ENCODE measurements around the gene CD14. TPM values are rescaled to one million over a fixed set of nuclear protein-coding genes. Genes with fewer than 3 reads are reported as not detected.
"Not testable (repeated sequence)": the region's sequence is repeated elsewhere in the genome, so short reads cannot be mapped to it uniquely, and the experiment has no call there.

CD14 gene
- total and polyA plus RNA-seq, 2 donors: 57.6 to 60.6 TPM

- Histone ChIP-seq H3K36me3 (ENCODE audit: insufficient read depth) (no peaks in the 10 kb centered on the region), H3K4me1 (ENCODE audit: insufficient read depth) (no peaks in the 10 kb centered on the region), H3K4me3 (ENCODE audit: low read depth, low read length) (no peak overlapping the region), H3K27ac (ENCODE audit: low read depth) (no peak overlapping the region)
- WGBS: 82% methylated on average over 2 of the region's 2 CpGs
- no peak for DNase-seq (ENCODE audit: extremely low spot score)
Measured at GRCh38 chr5:140598836-140599235, 34.1 kb downstream of the CD14 start.

DNA sequence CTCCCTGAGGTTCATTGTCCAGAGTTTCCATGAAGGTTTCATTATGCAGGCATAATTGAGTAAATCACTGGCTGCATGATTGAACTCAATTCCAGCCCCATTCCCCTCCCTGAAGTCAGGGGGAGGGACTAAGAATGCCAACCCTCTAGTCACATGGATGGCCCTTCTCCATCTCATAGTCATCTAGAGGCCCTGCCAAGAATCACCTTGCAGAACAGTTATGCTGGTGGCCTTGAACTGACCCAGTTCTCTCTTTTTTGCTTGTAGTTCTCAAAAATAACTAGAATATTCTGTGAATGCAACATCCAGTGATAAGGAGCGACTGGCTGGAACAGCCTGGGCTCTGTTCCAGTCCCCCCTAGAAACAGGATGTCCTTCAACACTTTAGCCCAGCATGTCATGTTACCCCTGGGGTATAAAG, 36.6 kb downstream of the CD14 start:
- H3K27ac ChIP-seq (ENCODE audit: low read depth): no peak overlapping the region
- H3K36me3 ChIP-seq (ENCODE audit: insufficient read depth): no peaks in the 10 kb centered on the region
- H3K4me3 ChIP-seq (ENCODE audit: low read depth, low read length): no peak overlapping the region
- H3K4me1 ChIP-seq (ENCODE audit: insufficient read depth): no peaks in the 10 kb centered on the region
- WGBS: 15% methylated on average over 1 of the region's 1 CpG
- DNase-seq (ENCODE audit: extremely low spot score): no peak

DNA sequence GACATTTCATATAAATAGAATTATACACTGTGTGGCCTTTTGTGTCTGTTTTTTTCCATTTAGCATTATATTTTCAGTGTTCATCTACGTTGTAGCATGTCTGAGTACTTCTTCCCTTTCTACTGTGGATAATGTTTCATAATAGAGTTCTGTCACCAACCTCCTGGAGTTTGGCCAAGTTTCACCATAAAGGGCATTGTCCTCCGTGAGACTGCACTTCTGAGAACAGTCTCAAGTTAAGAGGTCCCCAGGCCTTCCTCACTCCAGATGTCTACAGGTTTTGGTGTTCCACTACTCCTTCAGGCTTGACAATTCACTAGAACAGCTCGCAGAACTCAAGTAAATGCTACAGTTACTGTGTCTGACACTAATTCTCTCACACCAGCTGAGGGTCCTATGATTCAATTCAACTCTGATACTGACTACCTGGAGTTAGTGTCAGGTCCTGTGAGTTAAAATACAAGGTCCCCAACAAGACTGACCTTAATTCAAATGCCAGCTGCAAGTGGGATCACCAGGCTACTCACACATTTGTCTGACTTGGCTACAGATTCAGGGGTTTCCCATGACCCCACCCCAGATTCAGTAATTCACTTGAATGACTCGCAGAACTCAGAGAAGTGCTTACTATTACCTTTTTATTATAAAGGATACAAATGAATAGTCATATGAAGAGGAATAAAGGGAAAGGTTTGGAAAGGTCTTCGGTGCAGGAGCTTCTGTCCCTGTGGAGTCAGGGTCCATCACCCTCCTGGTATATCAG, 37.3 kb downstream of the CD14 start:
- no peak overlapping the region for H3K27ac ChIP-seq (ENCODE audit: low read depth)
- DNase-seq (ENCODE audit: extremely low spot score): no peak
- no peaks in the 10 kb centered on the region for H3K4me1 ChIP-seq (ENCODE audit: insufficient read depth)
- H3K4me3 ChIP-seq (ENCODE audit: low read depth, low read length): no peak overlapping the region
- WGBS: 71% methylated on average over 5 of the region's 5 CpGs
- H3K36me3 ChIP-seq (ENCODE audit: insufficient read depth): no peaks in the 10 kb centered on the region

DNA sequence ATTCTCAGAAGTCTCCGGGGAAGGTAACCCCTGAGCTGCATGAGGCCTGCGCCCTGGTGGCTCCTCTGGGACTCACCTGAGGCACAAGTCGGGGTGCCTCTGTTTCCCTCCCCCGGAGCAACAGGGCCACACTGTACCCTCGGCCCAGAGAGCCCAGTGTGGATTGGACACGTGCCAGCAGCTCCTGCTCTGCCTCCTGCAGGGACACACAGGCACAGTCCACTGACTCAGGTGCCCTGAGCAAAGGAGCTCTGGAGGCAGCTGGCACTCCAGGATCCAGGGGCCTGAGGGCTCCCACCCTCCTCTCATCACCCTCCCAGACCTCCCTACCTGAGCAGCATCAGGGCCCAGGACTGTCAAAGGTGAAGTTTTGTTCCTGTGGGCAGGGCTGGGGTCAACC, 38.8 kb downstream of the CD14 start:
- Histone ChIP-seq H3K4me3 (ENCODE audit: low read depth, low read length) (no peak overlapping the region), H3K36me3 (ENCODE audit: insufficient read depth) (no peaks in the 10 kb centered on the region), H3K4me1 (ENCODE audit: insufficient read depth) (no peaks in the 10 kb centered on the region), H3K27ac (ENCODE audit: low read depth) (no peak overlapping the region)
- WGBS: 81% methylated on average over 6 of the region's 6 CpGs
- DNase-seq (ENCODE audit: extremely low spot score): no peak

DNA sequence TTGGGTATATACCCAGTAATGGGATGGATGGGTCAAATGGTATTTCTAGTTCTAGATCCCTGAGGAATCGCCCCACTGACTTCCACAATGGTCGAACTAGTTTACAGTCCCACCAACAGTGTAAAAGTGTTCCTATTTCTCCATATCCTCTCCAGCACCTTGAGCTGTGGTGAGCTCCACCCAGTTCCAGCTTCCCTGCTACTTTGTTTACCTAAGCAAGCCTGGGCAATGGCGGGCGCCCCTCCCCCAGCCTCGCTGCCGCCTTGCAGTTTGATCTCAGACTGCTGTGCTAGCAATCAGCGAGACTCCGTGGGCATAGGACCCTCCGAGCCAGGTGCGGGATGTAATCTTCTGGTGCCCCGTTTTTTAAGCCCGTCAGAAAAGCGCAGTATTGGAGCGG, 39.9 kb downstream of the CD14 start:
- DNase-seq (ENCODE audit: extremely low spot score); H3K36me3 ChIP-seq (ENCODE audit: insufficient read depth); H3K4me1 ChIP-seq (ENCODE audit: insufficient read depth); H3K4me3 ChIP-seq (ENCODE audit: low read depth, low read length); H3K27ac ChIP-seq (ENCODE audit: low read depth): not testable (repeated sequence)
- 45% methylated on average over 13 of the region's 14 CpGs for WGBS

DNA sequence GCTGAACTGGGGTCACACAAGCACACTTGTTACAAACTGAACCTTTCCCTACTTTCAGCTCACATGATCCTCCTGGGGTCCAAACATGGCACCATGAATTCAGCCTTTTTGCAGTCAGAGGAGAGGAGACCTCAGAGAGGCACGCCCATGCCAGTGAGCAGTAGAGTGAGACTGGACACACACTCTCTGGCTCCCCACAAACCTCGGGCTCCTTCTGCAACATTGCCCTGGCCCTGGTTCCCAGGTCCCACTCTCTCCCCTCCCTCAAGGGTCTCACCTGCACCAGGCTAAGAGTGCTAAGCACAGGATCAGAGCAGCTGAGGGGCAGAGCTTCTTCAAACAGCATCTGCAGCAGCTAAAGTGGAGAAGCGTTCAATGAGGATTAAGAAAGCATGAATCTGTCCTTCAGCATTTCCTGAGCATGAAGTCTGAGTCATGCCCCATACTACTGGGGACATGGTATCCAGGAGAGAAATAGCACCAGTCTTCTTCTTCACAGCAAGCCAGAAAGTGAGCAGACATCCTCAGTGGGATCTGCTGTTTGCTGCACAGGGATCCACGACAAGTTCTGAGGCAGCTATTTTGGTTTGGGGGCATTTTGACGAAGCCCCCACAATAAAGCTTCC, 41.1 kb downstream of the CD14 start:
- Histone ChIP-seq H3K4me3 (ENCODE audit: low read depth, low read length) (no peak overlapping the region), H3K27ac (ENCODE audit: low read depth) (no peak overlapping the region), H3K4me1 (ENCODE audit: insufficient read depth) (no peaks in the 10 kb centered on the region), H3K36me3 (ENCODE audit: insufficient read depth) (no peaks in the 10 kb centered on the region)
- WGBS: 71% methylated on average over 5 of the region's 5 CpGs
- DNase-seq (ENCODE audit: extremely low spot score): no peak

- no peak for DNase-seq (ENCODE audit: extremely low spot score)
- H3K4me3 ChIP-seq (ENCODE audit: low read depth, low read length): no peak overlapping the region
- no peak overlapping the region for H3K27ac ChIP-seq (ENCODE audit: low read depth)
- 87% methylated on average over 7 of the region's 7 CpGs for WGBS
- H3K4me1 ChIP-seq (ENCODE audit: insufficient read depth): no peaks in the 10 kb centered on the region
- no peaks in the 10 kb centered on the region for H3K36me3 ChIP-seq (ENCODE audit: insufficient read depth)
Measured at GRCh38 chr5:140590861-140591260, 42.1 kb downstream of the CD14 start.

GRCh38 chr5:140588311-140589070, 44.5 kb downstream of the CD14 start:
- Histone ChIP-seq H3K4me3 (ENCODE audit: low read depth, low read length) (no peak overlapping the region), H3K4me1 (ENCODE audit: insufficient read depth) (no peaks in the 10 kb centered on the region), H3K27ac (ENCODE audit: low read depth) (no peak overlapping the region), H3K36me3 (ENCODE audit: insufficient read depth) (no peaks in the 10 kb centered on the region)
- WGBS: 55% methylated on average over 5 of the region's 5 CpGs
- DNase-seq (ENCODE audit: extremely low spot score): no peak

- Histone ChIP-seq H3K4me1 (ENCODE audit: insufficient read depth) (no peaks in the 10 kb centered on the region), H3K4me3 (ENCODE audit: low read depth, low read length) (no peak overlapping the region), H3K27ac (ENCODE audit: low read depth) (no peak overlapping the region), H3K36me3 (ENCODE audit: insufficient read depth) (no peaks in the 10 kb centered on the region)
- whole genome bisulfite sequencing: 93% methylated on average over 1 of the region's 1 CpG
- DNase-seq (ENCODE audit: extremely low spot score): no peak
Measured at GRCh38 chr5:140587495-140587894, 45.5 kb downstream of the CD14 start.

Other genes with a start within 250 kb of the CD14 start
- gene ANKHD1, start 231.3 kb downstream of the CD14 start, total RNA-seq: 219 TPM
- gene ANKHD1, start 231.3 kb downstream of the CD14 start, polyA plus RNA-seq: 53.4 TPM
- gene EIF4EBP3, start 85.5 kb downstream of the CD14 start, total RNA-seq: 0.69 TPM
- gene EIF4EBP3, start 85.5 kb downstream of the CD14 start, polyA plus RNA-seq: 33.2 TPM
- gene SRA1, start 75.7 kb downstream of the CD14 start, total RNA-seq: 13.7 TPM
- gene SRA1, start 75.7 kb downstream of the CD14 start, polyA plus RNA-seq: 22.1 TPM
- 15.3 TPM for gene APBB3, start 68.6 kb downstream of the CD14 start, total RNA-seq
- gene APBB3, start 68.6 kb downstream of the CD14 start, polyA plus RNA-seq: 27.2 TPM
- gene SLC35A4, start 68.3 kb downstream of the CD14 start, total RNA-seq: 17.0 TPM
- gene SLC35A4, start 68.3 kb downstream of the CD14 start, polyA plus RNA-seq: 69.7 TPM
- 12.2 TPM for gene TMCO6, start 6.3 kb upstream of the CD14 start, total RNA-seq
- 22.3 TPM for gene TMCO6, start 6.3 kb upstream of the CD14 start, polyA plus RNA-seq
- gene NDUFA2, start 14.5 kb upstream of the CD14 start, total RNA-seq: 34.7 TPM
- 117 TPM for gene NDUFA2, start 14.5 kb upstream of the CD14 start, polyA plus RNA-seq
- gene IK, start 14.7 kb upstream of the CD14 start, total RNA-seq: 58.7 TPM
- 113 TPM for gene IK, start 14.7 kb upstream of the CD14 start, polyA plus RNA-seq
- gene WDR55, start 31.7 kb upstream of the CD14 start, total RNA-seq: 12.7 TPM
- 13.5 TPM for gene WDR55, start 31.7 kb upstream of the CD14 start, polyA plus RNA-seq
- gene DND1, start 40.4 kb upstream of the CD14 start, total RNA-seq: not detected
- 0.96 TPM for gene DND1, start 40.4 kb upstream of the CD14 start, polyA plus RNA-seq
- gene HARS1, start 58.2 kb upstream of the CD14 start, total RNA-seq: 31.9 TPM
- 50.5 TPM for gene HARS1, start 58.2 kb upstream of the CD14 start, polyA plus RNA-seq
- 28.1 TPM for gene HARS2, start 58.3 kb upstream of the CD14 start, total RNA-seq
- 24.9 TPM for gene HARS2, start 58.3 kb upstream of the CD14 start, polyA plus RNA-seq
- 25.9 TPM for gene ZMAT2, start 67.3 kb upstream of the CD14 start, total RNA-seq
- 74.1 TPM for gene ZMAT2, start 67.3 kb upstream of the CD14 start, polyA plus RNA-seq
- 0.21 TPM for gene PCDHA1, start 153.0 kb upstream of the CD14 start, total RNA-seq
- 0.03 TPM for gene PCDHA1, start 153.0 kb upstream of the CD14 start, polyA plus RNA-seq
- gene PCDHA2, start 161.7 kb upstream of the CD14 start, total RNA-seq: 0.37 TPM
- 0.08 TPM for gene PCDHA2, start 161.7 kb upstream of the CD14 start, polyA plus RNA-seq
- gene PCDHA3, start 167.9 kb upstream of the CD14 start, total RNA-seq: 0.63 TPM
- gene PCDHA3, start 167.9 kb upstream of the CD14 start, polyA plus RNA-seq: 0.41 TPM
- gene PCDHA4, start 173.9 kb upstream of the CD14 start, total RNA-seq: 1.1 TPM
- 0.28 TPM for gene PCDHA4, start 173.9 kb upstream of the CD14 start, polyA plus RNA-seq
- 0.69 TPM for gene PCDHA5, start 188.4 kb upstream of the CD14 start, total RNA-seq
- gene PCDHA5, start 188.4 kb upstream of the CD14 start, polyA plus RNA-seq: 0.05 TPM
- 0.95 TPM for gene PCDHA6, start 194.8 kb upstream of the CD14 start, total RNA-seq
- 0.22 TPM for gene PCDHA6, start 194.8 kb upstream of the CD14 start, polyA plus RNA-seq
- 0.26 TPM for gene PCDHA7, start 201.1 kb upstream of the CD14 start, total RNA-seq
- 0.14 TPM for gene PCDHA7, start 201.1 kb upstream of the CD14 start, polyA plus RNA-seq
- gene PCDHA8, start 208.0 kb upstream of the CD14 start, total RNA-seq: 0.21 TPM
- 0.06 TPM for gene PCDHA8, start 208.0 kb upstream of the CD14 start, polyA plus RNA-seq
- 0.90 TPM for gene PCDHA9, start 215.2 kb upstream of the CD14 start, total RNA-seq
- 0.03 TPM for gene PCDHA9, start 215.2 kb upstream of the CD14 start, polyA plus RNA-seq
- 1.1 TPM for gene PCDHA10, start 222.7 kb upstream of the CD14 start, total RNA-seq
- gene PCDHA10, start 222.7 kb upstream of the CD14 start, polyA plus RNA-seq: 0.13 TPM
- 1.6 TPM for gene PCDHA11, start 235.8 kb upstream of the CD14 start, total RNA-seq
- gene PCDHA11, start 235.8 kb upstream of the CD14 start, polyA plus RNA-seq: 0.06 TPM
- 0.90 TPM for gene PCDHA12, start 242.1 kb upstream of the CD14 start, total RNA-seq
- gene PCDHA12, start 242.1 kb upstream of the CD14 start, polyA plus RNA-seq: 0.03 TPM
- 0.74 TPM for gene PCDHA13, start 248.9 kb upstream of the CD14 start, total RNA-seq
- 0.18 TPM for gene PCDHA13, start 248.9 kb upstream of the CD14 start, polyA plus RNA-seq

Data from urinary bladder (tissue), 4 donors.